Measurements from ENCODE around the gene ZSWIM4. TPM values are rescaled to one million over a fixed set of nuclear protein-coding genes. Genes with fewer than 3 reads are reported as not detected.

The ZSWIM4 gene
- polyA plus RNA-seq, 1 donor from 2014 or later: 4.7 TPM

DNA sequence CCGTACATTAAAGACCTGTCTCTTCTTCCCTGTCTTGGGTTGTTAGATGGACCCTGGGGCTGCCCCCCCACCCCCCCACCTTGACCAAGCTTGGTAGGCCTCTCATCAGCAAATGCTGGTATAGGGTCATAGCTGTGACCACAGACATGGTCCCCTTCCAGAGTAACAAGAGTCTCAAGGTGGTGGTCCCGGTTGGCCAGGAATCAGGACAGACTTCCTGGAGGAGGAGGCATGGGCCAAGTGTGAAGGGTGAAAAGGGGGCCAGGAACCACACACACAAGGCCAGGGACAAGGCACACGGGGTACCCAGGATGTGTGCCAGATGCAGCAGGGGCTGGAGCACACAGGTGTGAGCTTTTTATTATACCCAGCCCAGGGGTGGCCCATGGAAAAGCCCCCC lies 32.0 kb upstream of the ZSWIM4 start:
- Histone ChIP-seq H3K27ac (ENCODE audit: low read length) (no peak overlapping the region), H3K9me3 (ENCODE audit: low read length) (no peaks in the 10 kb centered on the region), H3F3A (ENCODE audit: insufficient read depth, low read length, poor library complexity, severe bottlenecking) (peaks cover 4% of the 10 kb centered on the region), H3K4me3 (ENCODE audit: low read length) (no peak overlapping the region), H3K4me2 (ENCODE audit: low read length) (no peak overlapping the region), H3K36me3 (ENCODE audit: insufficient read depth, low read length) (no peaks in the 10 kb centered on the region), H3K79me2 (replicated peaks; ENCODE audit: insufficient read depth, low read length) (no peaks in the 10 kb centered on the region), H2AFZ (ENCODE audit: low read depth, low read length) (no peak overlapping the region), H4K20me1 (ENCODE audit: insufficient read depth) (no peaks in the 10 kb centered on the region), H3K9ac (ENCODE audit: low read length) (no peak overlapping the region), H3K9me2 (ENCODE audit: insufficient read depth, low read length) (no peaks in the 10 kb centered on the region), H3K27me3 (ENCODE audit: insufficient read depth, low read depth, low read length) (no peaks in the 10 kb centered on the region)
- TF ChIP-seq SMC3 (conservative IDR thresholded peaks at IDR 0.05; ENCODE audit: poor library complexity): no peak
- TF ChIP-seq MXI1 (conservative IDR thresholded peaks at IDR 0.05; ENCODE audit: poor library complexity, severe bottlenecking): no peak
- TF ChIP-seq EP300 (conservative IDR thresholded peaks at IDR 0.05; ENCODE audit: poor library complexity, severe bottlenecking): no peak
- TF ChIP-seq, protein P1, sequence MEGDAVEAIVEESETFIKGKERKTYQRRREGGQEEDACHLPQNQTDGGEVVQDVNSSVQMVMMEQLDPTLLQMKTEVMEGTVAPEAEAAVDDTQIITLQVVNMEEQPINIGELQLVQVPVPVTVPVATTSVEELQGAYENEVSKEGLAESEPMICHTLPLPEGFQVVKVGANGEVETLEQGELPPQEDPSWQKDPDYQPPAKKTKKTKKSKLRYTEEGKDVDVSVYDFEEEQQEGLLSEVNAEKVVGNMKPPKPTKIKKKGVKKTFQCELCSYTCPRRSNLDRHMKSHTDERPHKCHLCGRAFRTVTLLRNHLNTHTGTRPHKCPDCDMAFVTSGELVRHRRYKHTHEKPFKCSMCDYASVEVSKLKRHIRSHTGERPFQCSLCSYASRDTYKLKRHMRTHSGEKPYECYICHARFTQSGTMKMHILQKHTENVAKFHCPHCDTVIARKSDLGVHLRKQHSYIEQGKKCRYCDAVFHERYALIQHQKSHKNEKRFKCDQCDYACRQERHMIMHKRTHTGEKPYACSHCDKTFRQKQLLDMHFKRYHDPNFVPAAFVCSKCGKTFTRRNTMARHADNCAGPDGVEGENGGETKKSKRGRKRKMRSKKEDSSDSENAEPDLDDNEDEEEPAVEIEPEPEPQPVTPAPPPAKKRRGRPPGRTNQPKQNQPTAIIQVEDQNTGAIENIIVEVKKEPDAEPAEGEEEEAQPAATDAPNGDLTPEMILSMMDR (IDR thresholded peaks at IDR 0.05; ENCODE audit: poor library complexity, severe bottlenecking): no peak
- TF ChIP-seq, protein P2, sequence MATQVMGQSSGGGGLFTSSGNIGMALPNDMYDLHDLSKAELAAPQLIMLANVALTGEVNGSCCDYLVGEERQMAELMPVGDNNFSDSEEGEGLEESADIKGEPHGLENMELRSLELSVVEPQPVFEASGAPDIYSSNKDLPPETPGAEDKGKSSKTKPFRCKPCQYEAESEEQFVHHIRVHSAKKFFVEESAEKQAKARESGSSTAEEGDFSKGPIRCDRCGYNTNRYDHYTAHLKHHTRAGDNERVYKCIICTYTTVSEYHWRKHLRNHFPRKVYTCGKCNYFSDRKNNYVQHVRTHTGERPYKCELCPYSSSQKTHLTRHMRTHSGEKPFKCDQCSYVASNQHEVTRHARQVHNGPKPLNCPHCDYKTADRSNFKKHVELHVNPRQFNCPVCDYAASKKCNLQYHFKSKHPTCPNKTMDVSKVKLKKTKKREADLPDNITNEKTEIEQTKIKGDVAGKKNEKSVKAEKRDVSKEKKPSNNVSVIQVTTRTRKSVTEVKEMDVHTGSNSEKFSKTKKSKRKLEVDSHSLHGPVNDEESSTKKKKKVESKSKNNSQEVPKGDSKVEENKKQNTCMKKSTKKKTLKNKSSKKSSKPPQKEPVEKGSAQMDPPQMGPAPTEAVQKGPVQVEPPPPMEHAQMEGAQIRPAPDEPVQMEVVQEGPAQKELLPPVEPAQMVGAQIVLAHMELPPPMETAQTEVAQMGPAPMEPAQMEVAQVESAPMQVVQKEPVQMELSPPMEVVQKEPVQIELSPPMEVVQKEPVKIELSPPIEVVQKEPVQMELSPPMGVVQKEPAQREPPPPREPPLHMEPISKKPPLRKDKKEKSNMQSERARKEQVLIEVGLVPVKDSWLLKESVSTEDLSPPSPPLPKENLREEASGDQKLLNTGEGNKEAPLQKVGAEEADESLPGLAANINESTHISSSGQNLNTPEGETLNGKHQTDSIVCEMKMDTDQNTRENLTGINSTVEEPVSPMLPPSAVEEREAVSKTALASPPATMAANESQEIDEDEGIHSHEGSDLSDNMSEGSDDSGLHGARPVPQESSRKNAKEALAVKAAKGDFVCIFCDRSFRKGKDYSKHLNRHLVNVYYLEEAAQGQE (IDR thresholded peaks at IDR 0.05; ENCODE audit: borderline replicate concordance): no peak
- TF ChIP-seq POLR2AphosphoS5 (IDR thresholded peaks at IDR 0.05): no peak
- no peak for TF ChIP-seq TAF1 (IDR thresholded peaks at IDR 0.05; ENCODE audit: low read depth)
- TF ChIP-seq RAD21 (conservative IDR thresholded peaks at IDR 0.05): no peak
- no peak for TF ChIP-seq EZH2 (IDR thresholded peaks at IDR 0.05; ENCODE audit: borderline replicate concordance, insufficient read depth, low read length, poor library complexity, severe bottlenecking)

DNA sequence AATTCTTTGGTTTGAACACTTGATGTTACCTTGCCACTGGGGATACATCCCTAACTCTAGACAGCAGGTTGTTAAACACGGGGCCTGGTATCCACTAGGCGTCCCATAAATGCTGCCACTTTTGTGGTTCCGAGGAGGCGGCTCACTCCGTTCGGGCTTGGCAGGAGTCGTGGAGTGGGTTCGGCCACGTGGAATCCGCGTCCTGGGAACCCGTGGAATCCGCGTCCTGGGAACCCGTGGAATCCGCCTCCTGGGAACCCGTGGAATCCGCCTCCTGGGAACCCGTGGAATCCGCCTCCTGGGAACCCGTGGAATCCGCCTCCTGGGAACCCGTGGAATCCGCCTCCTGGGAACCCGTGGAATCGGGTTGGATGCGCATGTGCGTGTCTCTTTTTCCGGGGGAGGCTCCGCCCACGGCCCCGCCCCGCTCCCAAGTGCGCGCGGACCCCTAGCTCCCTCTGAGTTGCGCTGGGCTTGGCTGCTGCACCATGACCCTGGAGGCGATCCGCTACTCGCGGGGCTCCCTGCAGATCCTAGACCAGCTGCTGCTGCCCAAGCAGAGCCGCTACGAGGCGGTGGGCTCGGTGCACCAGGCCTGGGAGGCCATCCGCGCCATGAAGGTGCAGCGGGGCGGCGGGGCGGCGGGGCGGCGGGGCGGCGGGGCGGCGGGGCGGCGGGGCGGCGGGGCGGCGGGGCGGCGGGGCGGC lies 31.0 kb upstream of the ZSWIM4 start, which contains the start of gene MRI1:
MRI1 (plus strand) TSS at position 422 of the 707 bp plus-strand sequence; CDS start at position 489, 67 bp downstream.
- TF ChIP-seq, protein P1 (IDR thresholded peaks at IDR 0.05; ENCODE audit: poor library complexity, severe bottlenecking): no peak
- peak; percentile 50 for TF ChIP-seq TAF1 (IDR thresholded peaks at IDR 0.05; ENCODE audit: low read depth)
- no peak for TF ChIP-seq EZH2 (IDR thresholded peaks at IDR 0.05; ENCODE audit: borderline replicate concordance, insufficient read depth, low read length, poor library complexity, severe bottlenecking)
- TF ChIP-seq RAD21 (conservative IDR thresholded peaks at IDR 0.05): no peak
- TF ChIP-seq SMC3 (conservative IDR thresholded peaks at IDR 0.05; ENCODE audit: poor library complexity): no peak
- TF ChIP-seq EP300 (conservative IDR thresholded peaks at IDR 0.05; ENCODE audit: poor library complexity, severe bottlenecking): no peak
- TF ChIP-seq, protein P2 (IDR thresholded peaks at IDR 0.05; ENCODE audit: borderline replicate concordance): no peak
- peak; percentile 11 for TF ChIP-seq MXI1 (conservative IDR thresholded peaks at IDR 0.05; ENCODE audit: poor library complexity, severe bottlenecking)
- peak; percentile 81 for TF ChIP-seq POLR2AphosphoS5 (IDR thresholded peaks at IDR 0.05)
- Histone ChIP-seq H3K9me3 (ENCODE audit: low read length) (no peaks in the 10 kb centered on the region), H3F3A (ENCODE audit: insufficient read depth, low read length, poor library complexity, severe bottlenecking) (peaks cover 4% of the 10 kb centered on the region), H2AFZ (ENCODE audit: low read depth, low read length) (no peak within 1 kb of the TSS), H3K9me2 (ENCODE audit: insufficient read depth, low read length) (no peaks in the 10 kb centered on the region), H3K36me3 (ENCODE audit: insufficient read depth, low read length) (no peaks in the 10 kb centered on the region), H3K27ac (ENCODE audit: low read length) (peak within 1 kb of the TSS; percentile 28), H3K4me3 (ENCODE audit: low read length) (peak within 1 kb of the TSS; percentile 83), H3K4me2 (ENCODE audit: low read length) (peak within 1 kb of the TSS; percentile 51), H3K79me2 (replicated peaks; ENCODE audit: insufficient read depth, low read length) (no peaks in the 10 kb centered on the region), H4K20me1 (ENCODE audit: insufficient read depth) (no peaks in the 10 kb centered on the region), H3K9ac (ENCODE audit: low read length) (peak within 1 kb of the TSS; percentile 65), H3K27me3 (ENCODE audit: insufficient read depth, low read depth, low read length) (no peaks in the 10 kb centered on the region)

Data from neural cell (in vitro differentiated cells).